HG02970 (cell line): ENCODE results near the gene GALNT18.

Experiments
- ATAC-seq: cut with Tn5 transposase; IDR thresholded peaks from one replicate; pipeline ENCODE4 v1.9.1; 2021; ENCODE audit warnings: mild to moderate bottlenecking, moderate library complexity, moderate number of reproducible peaks; ENCODE audit not compliant: unreplicated experiment, low FRiP score

GALNT18 gene

GRCh38 chr11:11626128-11626527, 4.3 kb upstream of the GALNT18 start:
- no peak for ATAC-seq

DNA sequence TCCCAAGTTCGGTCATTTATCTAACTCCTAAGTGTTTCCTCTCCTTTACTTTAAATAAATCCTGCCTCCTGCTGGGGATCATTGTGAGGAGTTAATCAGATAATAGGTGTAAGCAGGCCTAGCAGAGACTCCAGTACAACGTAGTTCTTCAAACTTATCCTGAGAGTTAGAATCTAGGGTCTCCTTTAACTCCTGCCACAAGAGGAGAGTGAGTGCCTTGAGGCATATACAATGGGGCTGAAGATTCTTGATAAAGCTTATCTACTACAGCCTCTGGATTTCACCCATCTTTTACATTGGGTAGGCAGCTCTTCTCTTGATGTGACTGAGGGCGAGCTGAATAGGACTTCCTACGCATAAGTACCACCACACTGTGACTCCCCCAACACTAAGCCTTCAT, 3.1 kb upstream of the GALNT18 start:
- ATAC-seq, result no peak

GRCh38 chr11:11624204-11624603, 2.4 kb upstream of the GALNT18 start:
- no peak for ATAC-seq

- no peak for ATAC-seq
Observed at GRCh38 chr11:11622772-11623171, 967 bp upstream of the GALNT18 start.

DNA sequence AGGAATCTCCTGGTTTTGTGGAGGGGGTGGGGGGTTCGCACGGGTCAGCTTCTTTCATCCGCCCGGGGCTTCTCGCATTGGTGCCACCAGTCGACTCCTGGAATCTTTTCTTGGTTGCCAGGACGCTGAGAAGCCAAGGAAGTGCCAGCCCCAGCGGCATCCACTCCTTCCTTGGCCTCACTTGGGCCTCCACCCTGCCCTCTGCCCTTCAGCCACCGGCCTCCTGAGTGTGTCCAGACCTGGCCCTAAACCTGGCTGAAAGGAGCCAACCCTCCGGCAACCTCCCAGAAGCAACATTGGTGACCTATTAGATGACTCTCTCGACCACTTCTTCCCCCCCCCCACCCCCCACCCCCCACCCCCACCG, 518 bp upstream of the GALNT18 start:
- no peak for ATAC-seq

- ATAC-seq, result no peak
Observed at GRCh38 chr11:11620921-11621572, 758 bp downstream of the GALNT18 start.

GRCh38 chr11:11620173-11620920, 1.5 kb downstream of the GALNT18 start:
- ATAC-seq, result no peak

- no peak for ATAC-seq
Observed at GRCh38 chr11:11618973-11619435, 2.8 kb downstream of the GALNT18 start.

DNA sequence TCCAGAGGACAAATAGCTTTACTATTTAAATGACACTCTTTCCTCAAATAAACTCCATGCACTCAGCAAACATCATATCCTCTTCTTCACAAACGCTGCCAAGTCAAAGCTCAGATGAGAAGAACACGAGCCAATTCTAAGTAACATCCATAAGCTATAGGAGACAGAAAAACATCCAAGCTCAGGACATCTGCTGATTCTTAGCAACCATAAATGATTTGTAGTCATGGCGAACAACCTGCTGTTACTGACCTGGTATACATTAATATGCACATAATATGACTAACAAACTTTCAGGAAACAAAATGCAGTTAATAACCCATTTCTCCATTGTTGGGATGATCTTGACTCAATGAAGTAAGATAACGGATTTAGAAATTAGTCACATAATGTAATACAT, 6.7 kb downstream of the GALNT18 start:
- ATAC-seq, result no peak

DNA sequence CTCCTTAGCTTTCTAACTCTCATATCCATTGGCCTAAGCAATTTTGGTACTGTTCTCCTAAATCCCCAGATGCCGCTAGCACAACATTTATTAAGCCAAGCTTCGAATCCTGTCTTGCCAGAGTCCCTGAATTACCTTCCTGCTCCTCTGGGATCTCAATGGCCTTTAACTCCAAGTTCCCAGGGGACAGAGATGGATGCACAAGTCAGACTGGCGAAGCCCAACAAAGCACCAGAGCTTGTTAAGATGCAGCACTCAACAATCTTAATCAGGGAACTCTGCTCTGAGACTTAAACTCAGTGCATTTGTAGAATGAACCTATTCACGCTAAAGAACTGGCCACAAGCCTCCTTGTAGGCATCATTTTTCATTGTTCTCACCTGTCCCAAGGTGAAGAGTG, 9.4 kb downstream of the GALNT18 start:
- ATAC-seq, result no peak

- ATAC-seq, result no peak
Observed at GRCh38 chr11:11611381-11611780, 10.4 kb downstream of the GALNT18 start.

DNA sequence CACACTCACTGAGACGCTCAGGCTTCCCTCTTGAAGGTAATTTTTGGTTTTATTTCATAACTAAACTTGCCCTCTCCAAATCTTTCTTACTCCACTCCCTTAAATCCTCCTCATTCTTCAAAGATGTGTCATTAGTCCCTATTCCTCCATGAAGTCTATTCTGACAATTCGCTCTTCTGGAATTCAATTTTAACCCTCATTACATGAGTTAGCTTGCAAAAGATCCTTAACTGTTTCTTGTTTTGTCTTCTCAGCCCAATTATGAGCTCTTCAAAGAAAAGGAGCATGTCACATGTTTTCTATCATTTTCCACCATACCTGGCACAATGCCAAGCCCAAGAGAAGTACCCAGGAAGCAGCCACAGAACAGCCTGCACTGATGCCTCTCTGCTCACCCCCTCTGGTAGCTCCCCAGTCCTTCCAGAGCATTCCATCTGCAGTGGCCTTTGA, 13.0 kb downstream of the GALNT18 start:
- ATAC-seq, result no peak

GRCh38 chr11:11607772-11608171, 14.0 kb downstream of the GALNT18 start:
- ATAC-seq, result no peak

DNA sequence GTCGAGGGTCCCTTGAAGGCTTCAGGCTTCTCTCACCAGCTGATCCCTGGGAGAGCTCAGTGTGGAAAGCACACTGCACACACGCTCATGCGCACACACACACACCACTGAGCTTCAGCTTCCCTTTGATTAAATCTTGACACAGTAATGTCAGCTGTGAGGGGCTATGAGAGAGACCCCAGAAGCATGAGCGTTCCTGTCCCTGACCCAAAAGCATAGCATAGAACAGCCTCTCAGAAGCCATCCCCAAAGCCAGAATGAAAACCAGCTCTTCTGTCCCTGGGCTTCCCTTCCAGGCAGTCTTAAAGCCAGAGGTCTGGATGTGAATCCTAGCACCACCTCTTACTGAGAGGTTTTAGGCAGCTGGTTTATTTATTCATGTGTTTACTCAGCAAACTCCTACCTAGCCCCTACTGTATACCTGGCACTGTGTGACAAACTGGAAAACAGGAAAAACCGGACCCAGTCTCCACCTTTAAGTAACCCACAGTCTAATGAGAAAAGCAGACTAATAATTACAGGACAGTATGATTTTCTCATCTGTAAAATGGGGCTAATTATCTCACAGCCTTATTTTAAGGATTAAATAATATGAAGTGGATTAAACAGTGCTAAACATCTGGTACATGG, 15.9 kb downstream of the GALNT18 start:
- no peak for ATAC-seq

DNA sequence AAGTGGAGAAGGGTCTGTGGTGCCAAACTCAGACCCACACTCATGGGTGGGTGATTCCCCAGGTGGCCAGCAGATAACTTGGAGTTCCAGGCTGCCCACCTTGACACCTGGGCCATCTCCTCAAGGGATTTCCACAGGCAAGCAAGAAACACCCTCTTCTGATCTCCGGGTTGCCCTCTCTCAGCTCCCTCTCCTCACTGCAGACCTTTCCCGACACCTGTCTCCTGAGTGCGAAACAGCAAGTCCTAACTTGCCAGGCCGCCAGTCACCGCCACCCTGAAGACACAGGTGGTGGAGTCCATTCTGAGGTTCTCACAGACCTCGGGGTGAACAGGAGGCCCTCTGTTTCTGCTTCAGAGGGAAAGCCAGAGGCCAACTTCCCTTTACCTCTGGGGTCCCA, 16.6 kb downstream of the GALNT18 start:
- no peak for ATAC-seq

DNA sequence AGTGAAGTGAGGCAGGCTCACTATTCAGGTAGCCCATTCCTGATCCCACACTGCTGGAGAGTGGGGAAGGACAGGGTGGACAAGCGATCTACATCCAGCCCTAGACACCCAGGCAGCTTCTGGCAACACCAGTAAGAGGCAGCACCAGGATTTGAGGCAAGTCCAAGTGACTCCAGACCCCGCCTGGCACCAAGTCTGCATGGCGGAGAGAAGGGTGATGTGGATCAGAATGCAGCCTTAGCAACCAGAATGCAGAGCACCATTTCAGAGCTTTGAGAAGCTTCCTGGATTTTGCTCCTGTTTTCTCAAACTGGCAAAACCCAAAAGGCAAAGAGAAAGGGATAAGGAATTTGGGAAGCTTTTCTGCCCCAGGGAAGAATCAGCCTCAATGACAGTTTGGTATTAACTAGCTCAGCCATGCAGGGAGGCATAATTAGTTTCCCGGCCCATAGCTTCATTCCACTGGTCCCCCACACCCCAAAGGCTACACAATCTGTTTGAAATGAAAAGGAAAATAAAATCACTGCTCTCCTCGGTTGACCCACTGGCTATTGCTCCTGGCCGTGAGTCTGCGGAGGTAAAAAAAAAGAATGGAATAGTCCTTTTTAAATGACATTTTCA, 17.3 kb downstream of the GALNT18 start:
- no peak for ATAC-seq

GRCh38 chr11:11602011-11602410, 19.8 kb downstream of the GALNT18 start:
- no peak for ATAC-seq

- ATAC-seq, result no peak
Observed at GRCh38 chr11:11600288-11600687, 21.5 kb downstream of the GALNT18 start.

- no peak for ATAC-seq
Observed at GRCh38 chr11:11598243-11598642, 23.6 kb downstream of the GALNT18 start.

- ATAC-seq, result no peak
Observed at GRCh38 chr11:11594162-11594561, 27.6 kb downstream of the GALNT18 start.

DNA sequence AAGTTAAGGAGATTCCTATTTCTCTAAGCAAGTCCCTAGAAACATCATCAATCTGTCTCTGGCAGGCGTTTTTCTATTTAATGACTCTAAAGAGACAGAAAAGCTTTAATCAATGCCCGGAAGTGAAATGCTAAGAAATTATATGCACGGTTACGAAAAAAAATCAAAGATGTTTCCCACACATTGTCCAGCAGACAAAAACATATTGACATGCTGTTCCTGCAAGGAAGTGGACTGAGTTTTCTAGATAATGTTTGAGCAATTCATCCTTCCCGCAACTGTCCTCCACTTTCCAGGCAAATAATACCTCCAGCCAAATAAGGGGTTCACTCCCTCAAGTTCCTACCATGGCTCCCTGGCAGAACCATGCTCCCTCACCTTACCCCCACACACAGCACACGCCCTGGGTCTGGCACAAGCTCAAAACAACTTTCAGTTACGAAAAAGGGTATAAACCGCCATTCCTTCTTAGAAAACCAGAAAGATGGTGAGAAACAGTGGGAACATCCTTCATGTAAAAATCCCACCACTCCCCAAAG, 29.6 kb downstream of the GALNT18 start:
- ATAC-seq, result no peak
